Measurements from ENCODE around the gene PPP1R26.
"Not testable (repeated sequence)": the region's sequence is repeated elsewhere in the genome, so short reads cannot be mapped to it uniquely, and the experiment has no call there.

The PPP1R26 gene

DNA sequence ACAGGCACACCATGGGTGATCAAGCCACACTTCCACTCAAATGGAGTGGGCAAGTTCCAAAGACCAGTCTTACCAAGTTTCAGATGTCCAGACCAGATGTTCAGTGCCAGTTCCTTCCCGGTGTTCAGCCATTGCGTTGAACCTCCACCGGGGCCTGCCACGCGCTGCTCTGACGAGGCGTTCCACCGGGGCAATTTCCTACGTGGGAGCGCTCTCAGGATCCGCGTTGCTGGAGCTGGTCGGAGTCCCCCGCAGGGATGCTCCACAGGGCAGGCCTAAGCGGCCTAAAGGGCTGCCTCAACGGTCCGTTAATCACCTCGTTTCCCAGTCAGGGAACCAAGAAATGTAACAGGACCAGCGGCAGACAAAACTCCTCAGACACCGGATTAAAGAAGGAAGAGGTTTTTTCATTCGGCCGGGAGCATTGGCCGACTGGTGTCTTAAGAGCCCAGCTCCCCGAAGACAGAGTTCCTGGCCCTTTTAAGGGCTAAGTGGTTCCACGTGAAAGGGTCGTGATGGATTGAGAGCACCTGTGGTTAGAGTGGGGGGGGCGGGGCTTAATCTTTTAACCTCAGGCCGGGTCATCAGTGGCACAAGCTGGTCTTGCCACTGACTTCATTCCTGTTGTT, 35.7 kb upstream of the PPP1R26 start:
- Histone ChIP-seq H3K27ac (ENCODE audit: low read length) (no peak overlapping the region), H3K36me3 (ENCODE audit: insufficient read depth, low read length) (no peaks in the 10 kb centered on the region), H3K4me3 (ENCODE audit: low read depth in 1 of 2, low read length in 2 of 2) (no peak overlapping the region), H2AFZ (ENCODE audit: low read depth, low read length) (no peak overlapping the region), H3K27me3 (ENCODE audit: insufficient read depth, low read length, poor library complexity) (no peaks in the 10 kb centered on the region), H3K9ac (ENCODE audit: low read depth, low read length) (no peak overlapping the region), H4K20me1 (ENCODE audit: insufficient read depth, low read length) (no peaks in the 10 kb centered on the region), H3K4me2 (ENCODE audit: insufficient read depth, low read length) (no peak overlapping the region), H3K4me1 (ENCODE audit: insufficient read depth, low read length) (no peaks in the 10 kb centered on the region), H3K79me2 (ENCODE audit: insufficient read depth, low read length) (no peaks in the 10 kb centered on the region), H3K9me3 (ENCODE audit: insufficient read depth, low read length, severe bottlenecking) (no peaks in the 10 kb centered on the region)
- TF ChIP-seq, protein P1, sequence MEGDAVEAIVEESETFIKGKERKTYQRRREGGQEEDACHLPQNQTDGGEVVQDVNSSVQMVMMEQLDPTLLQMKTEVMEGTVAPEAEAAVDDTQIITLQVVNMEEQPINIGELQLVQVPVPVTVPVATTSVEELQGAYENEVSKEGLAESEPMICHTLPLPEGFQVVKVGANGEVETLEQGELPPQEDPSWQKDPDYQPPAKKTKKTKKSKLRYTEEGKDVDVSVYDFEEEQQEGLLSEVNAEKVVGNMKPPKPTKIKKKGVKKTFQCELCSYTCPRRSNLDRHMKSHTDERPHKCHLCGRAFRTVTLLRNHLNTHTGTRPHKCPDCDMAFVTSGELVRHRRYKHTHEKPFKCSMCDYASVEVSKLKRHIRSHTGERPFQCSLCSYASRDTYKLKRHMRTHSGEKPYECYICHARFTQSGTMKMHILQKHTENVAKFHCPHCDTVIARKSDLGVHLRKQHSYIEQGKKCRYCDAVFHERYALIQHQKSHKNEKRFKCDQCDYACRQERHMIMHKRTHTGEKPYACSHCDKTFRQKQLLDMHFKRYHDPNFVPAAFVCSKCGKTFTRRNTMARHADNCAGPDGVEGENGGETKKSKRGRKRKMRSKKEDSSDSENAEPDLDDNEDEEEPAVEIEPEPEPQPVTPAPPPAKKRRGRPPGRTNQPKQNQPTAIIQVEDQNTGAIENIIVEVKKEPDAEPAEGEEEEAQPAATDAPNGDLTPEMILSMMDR (IDR thresholded peaks at IDR 0.05; ENCODE audit: borderline replicate concordance, extremely low read depth, low read length, poor library complexity, severe bottlenecking): no peak
- TF ChIP-seq EZH2 (IDR thresholded peaks at IDR 0.05; ENCODE audit: borderline replicate concordance, low read depth, low read length, severe bottlenecking): no peak
- DNase-seq (no peak), ATAC-seq (ENCODE audit: insufficient read depth, low read depth) (no peak)

DNA sequence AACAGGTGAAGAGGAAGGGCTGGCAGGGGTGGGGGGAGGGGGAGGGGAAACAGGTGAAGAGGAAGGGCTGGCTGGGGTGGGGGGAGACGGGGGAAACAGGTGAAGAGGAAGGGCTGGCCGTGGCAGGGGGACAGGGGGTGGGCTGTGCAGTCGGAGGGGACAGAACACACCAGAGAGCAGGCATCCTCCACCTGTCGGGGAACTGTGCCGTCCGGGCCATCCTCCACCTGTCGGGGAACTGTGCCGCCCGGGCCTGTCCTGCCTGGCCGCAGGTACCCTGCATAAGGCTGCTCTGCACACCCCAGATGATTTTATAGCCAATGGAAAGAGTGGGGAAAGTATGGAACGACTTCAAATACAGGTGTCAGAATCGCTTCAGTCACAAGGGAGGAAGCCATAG, 32.5 kb upstream of the PPP1R26 start:
- Histone ChIP-seq H3K27ac (ENCODE audit: low read length) (no peak overlapping the region), H3K27me3 (ENCODE audit: insufficient read depth, low read length, poor library complexity) (no peaks in the 10 kb centered on the region), H3K4me3 (ENCODE audit: low read depth in 1 of 2, low read length in 2 of 2) (no peak overlapping the region), H3K36me3 (ENCODE audit: insufficient read depth, low read length) (no peaks in the 10 kb centered on the region), H2AFZ (ENCODE audit: low read depth, low read length) (no peak overlapping the region), H3K79me2 (ENCODE audit: insufficient read depth, low read length) (no peaks in the 10 kb centered on the region), H3K4me2 (ENCODE audit: insufficient read depth, low read length) (no peak overlapping the region), H3K9ac (ENCODE audit: low read depth, low read length) (no peak overlapping the region), H3K9me3 (ENCODE audit: insufficient read depth, low read length, severe bottlenecking) (no peaks in the 10 kb centered on the region), H3K4me1 (ENCODE audit: insufficient read depth, low read length) (no peaks in the 10 kb centered on the region), H4K20me1 (ENCODE audit: insufficient read depth, low read length) (no peaks in the 10 kb centered on the region)
- ATAC-seq (ENCODE audit: insufficient read depth, low read depth) (no peak), DNase-seq (no peak)
- no peak for TF ChIP-seq EZH2 (IDR thresholded peaks at IDR 0.05; ENCODE audit: borderline replicate concordance, low read depth, low read length, severe bottlenecking)
- TF ChIP-seq, protein P1 (IDR thresholded peaks at IDR 0.05; ENCODE audit: borderline replicate concordance, extremely low read depth, low read length, poor library complexity, severe bottlenecking): no peak

DNA sequence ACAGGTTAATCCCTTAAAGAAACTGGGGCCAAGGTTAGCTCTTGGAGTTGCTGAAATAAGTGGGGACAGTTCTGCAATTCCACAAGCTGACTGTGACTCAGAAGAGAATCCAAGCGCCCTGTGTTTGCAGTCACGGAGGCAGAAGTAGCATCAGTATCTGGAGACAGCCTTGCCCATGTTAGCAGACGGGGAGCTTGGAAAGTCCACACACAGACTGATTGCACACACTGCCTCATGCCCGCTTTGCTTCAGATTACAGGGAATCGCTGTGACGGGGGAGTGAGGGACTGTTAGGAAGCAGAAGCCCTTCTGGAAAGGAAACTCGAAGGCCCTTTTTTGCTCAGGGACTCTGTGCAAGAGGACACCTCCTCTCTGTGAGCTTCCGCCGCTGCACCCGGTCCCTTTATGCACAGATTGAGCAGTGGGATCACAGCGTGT, 30.9 kb upstream of the PPP1R26 start:
- Histone ChIP-seq H3K36me3 (ENCODE audit: insufficient read depth, low read length) (no peaks in the 10 kb centered on the region), H3K4me2 (ENCODE audit: insufficient read depth, low read length) (no peak overlapping the region), H3K4me1 (ENCODE audit: insufficient read depth, low read length) (no peaks in the 10 kb centered on the region), H2AFZ (ENCODE audit: low read depth, low read length) (no peak overlapping the region), H3K9ac (ENCODE audit: low read depth, low read length) (no peak overlapping the region), H3K27me3 (ENCODE audit: insufficient read depth, low read length, poor library complexity) (no peaks in the 10 kb centered on the region), H3K9me3 (ENCODE audit: insufficient read depth, low read length, severe bottlenecking) (no peaks in the 10 kb centered on the region), H3K79me2 (ENCODE audit: insufficient read depth, low read length) (no peaks in the 10 kb centered on the region), H4K20me1 (ENCODE audit: insufficient read depth, low read length) (no peaks in the 10 kb centered on the region), H3K27ac (ENCODE audit: low read length) (no peak overlapping the region), H3K4me3 (ENCODE audit: low read depth in 1 of 2, low read length in 2 of 2) (no peak overlapping the region)
- ATAC-seq (ENCODE audit: insufficient read depth, low read depth) (no peak), DNase-seq (no peak)
- no peak for TF ChIP-seq EZH2 (IDR thresholded peaks at IDR 0.05; ENCODE audit: borderline replicate concordance, low read depth, low read length, severe bottlenecking)
- TF ChIP-seq, protein P1 (IDR thresholded peaks at IDR 0.05; ENCODE audit: borderline replicate concordance, extremely low read depth, low read length, poor library complexity, severe bottlenecking): no peak

DNA sequence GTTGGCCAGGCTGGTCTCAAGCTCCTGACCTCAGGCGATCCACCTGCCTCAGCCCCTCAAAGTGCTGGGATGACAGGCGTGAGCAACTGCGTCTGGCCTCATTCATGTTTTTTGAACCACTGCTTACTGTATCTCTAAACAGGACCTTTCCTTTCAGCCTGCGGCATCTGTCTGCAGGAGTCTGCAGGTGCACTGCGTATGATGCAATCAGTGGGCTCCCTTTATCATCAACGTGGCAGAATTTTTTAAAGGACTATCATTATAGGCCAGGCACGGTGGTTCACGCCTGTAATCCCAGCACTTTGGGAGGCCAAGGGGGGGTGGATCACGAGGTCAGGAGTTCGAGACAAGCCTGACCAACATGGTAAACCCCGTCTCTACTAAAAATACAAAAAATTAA, 30.1 kb upstream of the PPP1R26 start:
- not testable (repeated sequence) for ATAC-seq (ENCODE audit: insufficient read depth, low read depth); H3K27me3 ChIP-seq (ENCODE audit: insufficient read depth, low read length, poor library complexity); DNase-seq; H3K9ac ChIP-seq (ENCODE audit: low read depth, low read length); H3K36me3 ChIP-seq (ENCODE audit: insufficient read depth, low read length); H3K27ac ChIP-seq (ENCODE audit: low read length); H3K4me3 ChIP-seq (ENCODE audit: low read depth in 1 of 2, low read length in 2 of 2); H3K4me1 ChIP-seq (ENCODE audit: insufficient read depth, low read length); H3K4me2 ChIP-seq (ENCODE audit: insufficient read depth, low read length); H2AFZ ChIP-seq (ENCODE audit: low read depth, low read length); H4K20me1 ChIP-seq (ENCODE audit: insufficient read depth, low read length); H3K9me3 ChIP-seq (ENCODE audit: insufficient read depth, low read length, severe bottlenecking); H3K79me2 ChIP-seq (ENCODE audit: insufficient read depth, low read length)
